ENCODE results near the gene RRN3.
"Not testable (repeated sequence)": the region's sequence is repeated elsewhere in the genome, so short reads cannot be mapped to it uniquely, and the experiment has no call there.

Gene RRN3

GRCh38 chr16:15052747-15053476 is 41.2 kb downstream of the RRN3 start:
- no peak for DNase-seq (ENCODE audit: low read depth)

DNA sequence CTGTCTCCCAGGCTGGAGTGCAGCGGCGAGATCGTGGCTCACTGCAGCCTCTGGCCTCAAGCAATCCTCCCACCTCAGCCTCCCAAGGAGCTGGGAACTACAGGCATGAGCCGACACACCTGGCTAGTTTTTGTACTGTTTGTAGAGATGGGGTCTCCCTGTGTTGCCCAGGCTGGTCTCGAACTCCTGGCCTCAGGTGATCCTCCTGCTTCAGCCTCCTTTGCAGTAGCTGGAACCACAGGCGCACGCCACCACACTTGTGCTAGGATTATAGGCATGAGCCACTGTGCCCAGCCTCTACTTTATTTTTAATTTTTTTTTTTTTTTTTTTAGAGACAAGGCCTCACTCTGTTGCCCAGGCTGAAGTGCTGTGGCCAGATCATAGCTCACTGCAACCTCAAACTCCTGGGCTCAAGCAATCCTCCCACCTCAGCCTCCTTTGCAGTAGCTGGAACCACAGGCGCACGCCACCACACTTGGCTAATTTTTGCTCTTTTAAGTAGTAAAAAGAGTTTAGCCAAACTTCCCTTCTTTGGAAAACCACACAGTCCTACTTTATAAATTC is 42.6 kb downstream of the RRN3 start:
- DNase-seq (ENCODE audit: low read depth) = no peak

DNA sequence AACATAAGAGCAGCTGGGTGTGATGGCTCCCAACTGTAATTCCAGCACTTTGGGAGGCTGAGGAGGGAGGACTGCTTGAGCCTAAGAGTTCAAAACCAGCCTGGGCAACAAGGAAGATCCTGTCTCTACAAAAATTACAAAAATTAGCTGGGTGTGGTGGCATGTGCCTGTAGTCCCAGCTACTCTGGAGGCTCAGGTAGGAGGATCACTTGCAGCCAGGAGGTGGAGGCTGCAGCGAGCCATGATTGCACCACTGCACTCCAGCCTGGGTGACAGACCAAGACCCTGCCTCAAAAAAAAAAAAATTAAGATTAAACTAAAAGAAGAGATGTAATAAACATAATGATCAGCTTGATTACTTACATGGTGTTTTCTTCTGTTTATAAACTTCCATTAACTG is 43.6 kb downstream of the RRN3 start:
- not testable (repeated sequence) for DNase-seq (ENCODE audit: low read depth)

DNA sequence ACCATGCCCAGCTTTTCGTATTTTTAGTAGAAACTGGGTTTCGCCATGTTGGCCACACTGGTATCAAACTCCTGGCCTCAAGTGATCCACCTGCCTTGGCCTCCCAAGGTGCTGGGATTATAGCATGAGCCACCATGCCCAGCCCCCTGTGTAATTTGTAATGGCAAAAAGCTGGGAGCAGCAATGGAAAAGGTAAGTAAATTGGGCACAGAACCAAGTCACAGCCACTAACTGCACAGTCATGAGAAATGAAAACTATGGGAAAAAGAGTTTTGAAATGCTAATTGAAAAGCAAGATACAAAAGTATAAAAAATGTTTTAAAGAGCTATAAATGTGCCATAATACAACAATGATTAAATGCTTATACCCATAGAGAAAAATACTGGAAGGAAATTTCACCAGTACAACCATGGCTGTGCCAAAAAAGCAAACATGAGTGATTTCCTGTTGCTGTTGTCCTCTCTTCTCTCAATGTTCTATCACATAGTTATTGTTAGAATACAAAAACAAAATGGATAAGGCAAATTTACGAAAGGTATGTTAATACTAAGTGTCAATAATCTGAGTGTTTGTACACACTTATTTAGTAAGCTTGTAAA is 44.4 kb downstream of the RRN3 start:
- no peak for DNase-seq (ENCODE audit: low read depth)

- no peak for DNase-seq (ENCODE audit: low read depth)
These were observed 47.2 kb downstream of the RRN3 start for GRCh38 chr16:15046692-15047376.

GRCh38 chr16:15045270-15045669 is 48.8 kb downstream of the RRN3 start:
- DNase-seq (ENCODE audit: low read depth) = not testable (repeated sequence)

GRCh38 chr16:15044286-15044685 is 49.8 kb downstream of the RRN3 start:
- no peak for DNase-seq (ENCODE audit: low read depth)

- no peak for DNase-seq (ENCODE audit: low read depth)
These were observed 50.7 kb downstream of the RRN3 start for GRCh38 chr16:15043344-15043743.

DNA sequence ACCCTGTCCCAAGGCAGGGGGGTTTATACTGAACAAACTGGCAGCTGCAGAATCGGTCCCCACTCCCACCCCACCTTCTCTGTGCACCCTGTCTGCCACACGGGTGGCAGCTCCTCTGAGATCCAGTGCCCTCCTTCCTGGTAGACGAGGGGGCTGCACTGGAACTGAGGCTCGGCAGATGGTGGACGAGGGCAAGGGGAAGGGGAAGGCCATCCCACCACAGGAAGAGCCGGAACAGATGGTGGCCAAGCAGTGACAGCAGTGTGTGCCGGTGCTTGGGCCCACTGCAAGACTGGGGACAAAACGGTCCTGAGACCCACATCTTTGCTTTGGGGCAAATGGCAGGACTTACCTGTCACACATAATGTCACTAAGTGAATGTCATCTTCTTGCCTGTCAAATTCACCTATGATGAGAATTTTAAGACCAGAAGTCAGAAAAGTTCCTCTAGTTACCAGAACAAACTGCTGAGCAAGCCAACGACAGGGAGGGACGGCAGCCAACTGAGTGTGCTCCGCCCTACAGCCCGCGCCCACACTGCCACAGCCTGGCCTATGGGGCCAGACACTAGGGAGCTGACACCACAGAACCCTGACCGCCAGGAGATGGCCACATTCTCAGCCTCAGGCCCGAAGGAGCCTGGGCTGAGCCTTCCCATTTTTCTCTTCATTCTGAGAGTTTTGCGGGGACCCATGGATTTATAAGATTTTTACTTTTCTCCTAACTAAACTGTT is 52.6 kb downstream of the RRN3 start:
- peak; percentile 82 for DNase-seq (ENCODE audit: low read depth)

DNA sequence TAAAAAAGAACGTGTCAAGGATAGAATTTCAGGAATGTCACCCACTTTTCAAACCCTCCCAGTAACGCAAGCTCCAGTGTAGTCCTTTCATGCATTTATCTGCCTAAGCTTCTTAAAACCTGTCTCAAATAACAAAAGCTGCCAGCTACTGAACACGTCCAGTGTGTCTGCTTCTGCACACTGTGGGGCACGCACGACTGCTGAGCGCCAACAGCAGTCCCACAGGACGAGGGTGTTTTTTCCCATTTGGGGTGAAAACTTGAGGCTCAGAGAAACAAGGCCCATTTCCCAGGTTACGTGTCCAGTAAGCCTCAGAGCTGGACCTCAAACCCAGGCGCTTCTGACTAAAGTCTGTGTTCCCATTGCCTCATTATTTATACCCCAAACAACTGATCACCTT is 55.4 kb downstream of the RRN3 start:
- DNase-seq (ENCODE audit: low read depth) = no peak

DNA sequence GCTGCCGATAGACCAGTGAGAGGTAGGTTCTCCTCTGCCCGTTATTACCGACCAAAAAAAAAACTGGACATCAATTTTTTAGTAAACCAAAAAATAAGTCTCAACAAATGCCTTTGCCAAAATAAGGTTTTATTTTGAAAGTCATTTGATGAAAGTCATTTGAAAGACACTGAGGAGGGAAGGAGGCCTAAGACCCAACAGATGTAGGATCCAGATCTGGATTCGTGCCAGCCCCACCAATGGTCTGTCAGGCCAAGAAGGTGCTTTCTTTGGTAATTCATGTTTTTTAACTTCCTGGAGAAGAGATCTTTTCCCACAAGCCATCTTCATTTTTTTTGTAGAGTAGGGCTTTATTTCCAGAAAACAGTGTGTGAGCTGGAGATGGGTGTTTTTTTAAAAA is 56.3 kb downstream of the RRN3 start:
- DNase-seq (ENCODE audit: low read depth) = no peak

DNA sequence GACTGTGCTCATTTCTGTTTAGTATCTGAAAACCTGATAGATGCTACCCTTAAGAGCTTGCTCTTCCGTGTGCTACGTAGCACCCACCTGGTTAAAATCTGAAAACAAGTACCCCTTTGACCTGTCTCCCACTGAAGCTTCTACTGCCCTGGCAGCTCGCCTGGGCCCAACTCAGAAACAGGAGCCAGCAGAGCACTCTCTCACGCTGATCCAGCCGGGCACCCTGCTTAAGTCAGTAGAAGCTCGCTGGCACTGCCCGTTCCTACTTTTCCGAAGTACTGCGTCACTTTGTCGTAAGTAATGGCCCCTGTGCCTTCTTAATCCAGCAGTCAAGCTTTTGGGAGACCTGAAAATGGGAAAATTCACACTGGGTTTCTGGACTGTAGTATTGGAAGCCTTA is 57.1 kb downstream of the RRN3 start:
- DNase-seq (ENCODE audit: low read depth) = no peak

DNA sequence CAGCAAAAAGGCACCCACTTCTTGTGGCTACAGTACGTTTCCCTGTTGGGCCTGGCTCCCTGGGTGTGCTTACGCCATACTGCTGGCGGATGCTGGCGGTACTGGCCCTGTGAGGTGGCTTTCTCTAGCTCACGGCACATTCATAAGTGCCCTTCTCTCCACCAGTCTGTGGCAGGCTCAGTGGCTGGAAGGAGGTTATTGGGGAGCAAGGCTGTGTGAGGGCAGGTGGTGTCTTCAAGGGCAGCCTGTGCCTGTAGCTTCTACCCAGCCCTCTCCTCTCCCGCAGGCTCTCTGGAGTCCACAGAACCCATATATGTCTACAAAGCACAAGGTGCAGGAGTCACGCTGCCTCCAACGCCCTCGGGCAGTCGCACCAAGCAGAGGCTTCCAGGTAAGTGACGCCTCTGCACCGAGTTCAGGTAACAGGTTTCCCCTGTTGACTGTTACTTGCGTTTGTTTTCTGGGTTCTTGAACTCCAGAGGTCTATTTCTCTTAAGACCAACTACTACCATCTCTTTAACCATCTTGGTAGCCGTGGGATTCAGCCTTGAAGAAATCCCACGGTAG is 58.8 kb downstream of the RRN3 start:
- no peak for DNase-seq (ENCODE audit: low read depth)

DNA sequence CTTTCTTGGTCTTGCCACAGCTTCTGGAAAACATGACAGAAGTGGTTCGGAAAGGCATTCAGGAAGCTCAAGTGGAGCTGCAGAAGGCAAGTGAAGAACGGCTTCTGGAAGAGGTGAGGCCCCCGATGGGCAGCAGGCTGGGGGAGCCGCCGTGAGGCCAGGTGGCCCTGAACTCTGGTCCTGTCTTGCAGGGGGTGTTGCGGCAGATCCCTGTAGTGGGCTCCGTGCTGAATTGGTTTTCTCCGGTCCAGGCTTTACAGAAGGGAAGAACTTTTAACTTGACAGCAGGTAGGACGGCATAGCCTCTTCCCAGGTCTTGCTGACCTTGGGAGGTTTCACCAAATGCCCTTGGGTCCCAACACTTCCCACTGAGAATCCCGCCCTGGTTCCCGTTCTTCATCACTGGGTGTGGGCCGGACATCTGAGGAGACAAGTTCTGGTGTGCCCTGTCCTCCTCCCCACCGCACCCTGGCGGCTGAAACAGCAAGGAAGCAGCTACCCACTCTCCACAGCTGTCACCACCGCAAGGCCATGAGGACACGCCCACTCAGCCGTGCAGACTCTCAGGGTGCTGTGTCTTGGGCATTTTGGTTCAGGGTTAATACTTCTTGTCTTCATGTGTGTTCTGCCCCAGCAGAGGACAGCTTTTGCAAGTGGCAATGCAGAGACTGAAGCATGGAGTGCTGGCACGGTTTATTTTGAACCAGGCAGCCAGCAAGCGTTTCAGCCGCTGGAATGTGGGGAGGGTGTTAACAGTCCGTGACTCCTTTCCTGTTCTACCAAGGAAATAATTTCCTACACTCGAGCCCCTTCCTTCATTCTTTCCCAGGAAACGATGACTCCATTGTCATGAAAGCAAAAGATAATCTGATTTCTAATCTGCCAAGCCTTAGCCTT is 59.6 kb downstream of the RRN3 start:
- no peak for DNase-seq (ENCODE audit: low read depth)

- DNase-seq (ENCODE audit: low read depth) = no peak
These were observed 60.8 kb downstream of the RRN3 start for GRCh38 chr16:15033309-15033707.

DNA sequence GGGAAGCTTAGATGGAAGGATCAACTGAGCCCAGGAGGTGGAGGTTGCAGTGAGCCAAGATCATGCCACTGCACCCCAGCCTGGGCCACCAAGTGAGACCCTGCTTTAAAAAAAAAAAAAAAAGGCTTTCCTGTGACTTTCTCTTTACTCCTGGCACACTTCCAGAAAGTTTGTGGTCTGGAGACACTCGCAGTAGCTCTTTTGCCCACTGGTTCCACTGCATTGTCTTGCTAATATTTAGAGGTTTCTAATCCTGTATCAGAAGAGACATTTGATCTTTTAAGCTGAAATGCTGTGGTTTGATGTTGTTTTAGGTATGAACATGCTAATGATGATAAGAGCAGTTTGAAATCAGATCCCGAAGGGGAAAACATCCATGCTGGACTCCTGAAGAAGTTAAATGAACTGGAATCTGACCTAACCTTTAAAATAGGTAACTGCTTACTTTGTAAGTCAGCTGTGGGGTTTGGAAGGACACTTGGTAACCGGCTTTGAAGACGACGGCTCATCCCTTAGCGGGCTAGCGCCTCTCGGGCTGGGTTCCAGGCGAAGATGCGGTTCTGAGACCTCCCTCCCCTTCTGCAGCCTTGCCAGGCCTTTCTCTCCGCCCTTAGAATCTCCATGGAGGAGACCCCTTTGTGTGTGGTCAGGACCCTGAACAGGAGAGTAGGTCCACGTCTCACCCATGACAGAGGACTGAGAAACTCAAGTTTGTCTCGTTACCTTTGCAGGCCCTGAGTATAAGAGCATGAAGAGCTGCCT is 61.3 kb downstream of the RRN3 start:
- DNase-seq (ENCODE audit: low read depth) = no peak

DNA sequence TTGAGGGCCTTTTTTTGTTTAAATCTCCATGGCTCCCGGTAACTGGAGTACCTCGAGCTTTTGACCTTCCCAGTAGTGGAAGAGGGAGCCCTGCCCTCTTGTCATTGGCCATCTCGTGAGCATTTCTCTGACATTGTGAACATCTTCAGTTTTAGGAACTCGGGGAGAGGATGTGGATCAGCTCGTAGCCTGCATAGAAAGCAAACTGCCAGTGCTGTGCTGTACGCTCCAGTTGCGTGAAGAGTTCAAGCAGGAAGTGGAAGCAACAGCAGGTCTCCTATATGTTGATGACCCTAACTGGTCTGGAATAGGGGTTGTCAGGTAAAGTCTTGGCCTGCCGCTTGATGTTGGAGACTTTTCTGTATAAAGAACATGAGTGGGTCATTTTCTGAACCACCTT is 62.5 kb downstream of the RRN3 start:
- no peak for DNase-seq (ENCODE audit: low read depth)

- no peak for DNase-seq (ENCODE audit: low read depth)
These were observed 62.9 kb downstream of the RRN3 start for GRCh38 chr16:15031179-15031578.

DNA sequence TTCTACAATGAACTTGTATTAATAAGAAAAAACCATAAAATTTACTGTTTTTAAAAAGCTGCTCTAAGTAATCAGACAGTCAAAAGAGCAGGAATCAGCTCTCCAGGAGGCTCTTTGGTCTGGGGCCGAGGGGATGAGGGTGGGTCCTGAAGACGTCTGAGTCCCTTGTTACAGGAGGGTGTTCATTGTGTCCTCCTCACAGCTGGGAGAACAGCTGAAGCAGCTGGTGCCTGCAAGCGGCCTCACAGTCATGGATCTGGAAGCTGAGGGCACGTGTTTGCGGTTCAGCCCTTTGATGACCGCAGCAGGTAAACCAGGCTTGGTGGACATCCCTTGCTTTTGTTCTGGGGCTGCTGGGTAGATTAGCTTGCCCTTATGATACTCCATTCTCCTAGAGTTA is 64.3 kb downstream of the RRN3 start:
- not testable (repeated sequence) for DNase-seq (ENCODE audit: low read depth)
